Ascending aorta (tissue), 2 donors: ENCODE results near the gene ENO3. TPM values are rescaled to one million over a fixed set of nuclear protein-coding genes. Genes with fewer than 3 reads are reported as not detected.

Experiments used
- DNase-seq, 2 donors: peaks; one replicate each; pipeline ENCODE4 v3.0.0-alpha.2; 2019; ENCODE audit warnings: low spot score in 2 of 2
- H3K27ac ChIP-seq, 2 donors: fragments of 200-600 bp; sonication (generic); one replicate each; pipeline ENCODE4 v1.5.1; 2016 to 2017; ENCODE audit warnings: mild to moderate bottlenecking in 1 of 2
- H3K27me3 ChIP-seq: fragments of 200-600 bp; sonication (generic); one replicate; pipeline ENCODE4 v1.5.1; 2017
- H3K36me3 ChIP-seq, 2 donors: fragments of 200-600 bp; sonication (generic); one replicate each; pipeline ENCODE4 v1.5.1; 2016
- H3K4me1 ChIP-seq, 2 donors: fragments of 200-600 bp; sonication (generic); one replicate each; pipeline ENCODE4 v1.5.1; 2016 to 2017; ENCODE audit warnings: mild to moderate bottlenecking in 1 of 2
- H3K4me3 ChIP-seq, 2 donors: fragments of 200-600 bp; sonication (generic); one replicate each; pipeline ENCODE4 v1.5.1; 2016 to 2017; ENCODE audit warnings: mild to moderate bottlenecking in 1 of 2
- H3K9me3 ChIP-seq, 2 donors: fragments of 200-600 bp; sonication (generic); one replicate each; pipeline ENCODE4 v1.5.1; 2016
- intact Hi-C: fragments of 100-400 bp; cut with DNase I; formaldehyde crosslinking; loops from one replicate; pipeline ENCODE4 v1.15.1; 2023
- total RNA-seq: library from RNA; depleted of rRNA; stranded (reverse); fragments of >200 nt; gene quantifications from one replicate; pipeline ENCODE4 v1.1.0, GENCODE V29; 2016
- TF ChIP-seq, protein P1 (sequence below), 3 experiments: fragments of 200-600 bp in 2 of 3; fragments of 450-650 bp in 1 of 3; sonication (generic) in 2 of 3; IDR thresholded peaks; one replicate each; pipeline ENCODE4 v1.5.1; 2016 to 2019; ENCODE audit warnings: antibody characterized with exemption in 3 of 3, mild to moderate bottlenecking in 1 of 3, moderate library complexity in 1 of 3

ENO3 gene
- total RNA-seq, 1 donor from 2014 or later: not detected

DNA sequence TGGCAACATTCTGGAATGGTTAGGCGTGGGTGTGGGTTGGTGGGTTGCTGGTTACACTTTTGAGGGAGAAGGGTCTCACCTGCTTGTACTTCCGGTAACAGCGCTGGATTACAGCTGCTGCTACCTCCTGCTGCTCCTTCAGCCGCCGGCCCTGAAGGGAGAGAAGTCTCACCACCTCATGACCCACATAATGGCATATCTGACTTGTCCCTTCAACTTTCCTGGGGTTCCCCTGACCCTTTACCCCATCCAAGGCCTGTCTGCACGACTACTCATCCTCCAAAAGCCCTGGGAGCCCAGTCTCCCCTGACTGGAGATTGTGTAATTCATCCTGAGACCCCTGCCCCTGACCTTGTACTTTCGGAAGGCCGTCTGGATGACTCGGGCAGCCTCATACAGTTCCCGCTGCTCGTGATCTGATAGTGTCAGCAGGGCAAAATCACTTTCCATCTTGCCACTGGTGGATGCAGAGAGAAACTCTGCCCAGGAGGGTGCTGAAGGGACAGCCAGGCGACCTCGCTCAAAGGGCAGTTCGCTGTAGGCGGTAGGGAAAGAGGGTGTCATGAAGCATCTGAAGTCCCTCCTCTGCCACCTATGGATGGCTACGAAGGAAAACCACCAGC, 18.7 kb downstream of the ENO3 start:
- intact Hi-C loops: loop anchor here (5.0 kb wide), 1 partner anchor 827 kb away; the partner anchor contains the start of genes CYB5D2 and ZZEF1
- Histone ChIP-seq H3K4me3 (no peak overlapping the region), H3K9me3 (no peaks in the 10 kb centered on the region), H3K4me1 (peaks cover 9 to 25% of the 10 kb centered on the region in 2 donors), H3K27ac (peak overlapping the region; percentile 58 to 94), H3K27me3 (no peaks in the 10 kb centered on the region), H3K36me3 (peaks cover 22 to 42% of the 10 kb centered on the region in 2 donors)
- DNase-seq: no peak
- TF ChIP-seq, protein P1, sequence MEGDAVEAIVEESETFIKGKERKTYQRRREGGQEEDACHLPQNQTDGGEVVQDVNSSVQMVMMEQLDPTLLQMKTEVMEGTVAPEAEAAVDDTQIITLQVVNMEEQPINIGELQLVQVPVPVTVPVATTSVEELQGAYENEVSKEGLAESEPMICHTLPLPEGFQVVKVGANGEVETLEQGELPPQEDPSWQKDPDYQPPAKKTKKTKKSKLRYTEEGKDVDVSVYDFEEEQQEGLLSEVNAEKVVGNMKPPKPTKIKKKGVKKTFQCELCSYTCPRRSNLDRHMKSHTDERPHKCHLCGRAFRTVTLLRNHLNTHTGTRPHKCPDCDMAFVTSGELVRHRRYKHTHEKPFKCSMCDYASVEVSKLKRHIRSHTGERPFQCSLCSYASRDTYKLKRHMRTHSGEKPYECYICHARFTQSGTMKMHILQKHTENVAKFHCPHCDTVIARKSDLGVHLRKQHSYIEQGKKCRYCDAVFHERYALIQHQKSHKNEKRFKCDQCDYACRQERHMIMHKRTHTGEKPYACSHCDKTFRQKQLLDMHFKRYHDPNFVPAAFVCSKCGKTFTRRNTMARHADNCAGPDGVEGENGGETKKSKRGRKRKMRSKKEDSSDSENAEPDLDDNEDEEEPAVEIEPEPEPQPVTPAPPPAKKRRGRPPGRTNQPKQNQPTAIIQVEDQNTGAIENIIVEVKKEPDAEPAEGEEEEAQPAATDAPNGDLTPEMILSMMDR (IDR thresholded peaks at IDR 0.05): no peak

DNA sequence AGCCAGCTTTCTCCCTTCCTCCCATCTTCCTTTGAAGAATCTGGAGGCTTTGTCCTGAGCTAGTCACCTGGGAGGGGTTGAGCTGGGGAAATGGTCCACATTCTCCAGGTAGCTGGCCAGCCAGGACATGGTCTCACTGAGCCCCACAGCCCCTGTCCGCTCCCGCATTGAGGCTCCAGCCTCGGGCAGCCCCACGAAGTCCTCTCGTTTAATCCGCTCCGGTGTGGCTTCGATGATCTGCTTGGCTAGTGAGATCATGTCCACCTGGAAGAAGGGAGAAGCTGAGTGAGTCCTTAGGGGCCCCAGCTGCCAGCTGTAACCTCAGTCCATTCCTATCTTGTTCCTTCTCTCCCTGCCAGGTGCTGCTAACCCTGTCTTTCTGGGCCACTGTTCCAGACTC, 19.4 kb downstream of the ENO3 start:
- intact Hi-C loops: no loop called here
- DNase-seq: no peak
- Histone ChIP-seq H3K27me3 (no peaks in the 10 kb centered on the region), H3K9me3 (no peaks in the 10 kb centered on the region), H3K27ac (peak overlapping the region; percentile 58 to 94), H3K36me3 (peaks cover 22 to 43% of the 10 kb centered on the region in 2 donors), H3K4me1 (peaks cover 9 to 25% of the 10 kb centered on the region in 2 donors), H3K4me3 (no peak overlapping the region)
- TF ChIP-seq, protein P1 (IDR thresholded peaks at IDR 0.05): no peak

DNA sequence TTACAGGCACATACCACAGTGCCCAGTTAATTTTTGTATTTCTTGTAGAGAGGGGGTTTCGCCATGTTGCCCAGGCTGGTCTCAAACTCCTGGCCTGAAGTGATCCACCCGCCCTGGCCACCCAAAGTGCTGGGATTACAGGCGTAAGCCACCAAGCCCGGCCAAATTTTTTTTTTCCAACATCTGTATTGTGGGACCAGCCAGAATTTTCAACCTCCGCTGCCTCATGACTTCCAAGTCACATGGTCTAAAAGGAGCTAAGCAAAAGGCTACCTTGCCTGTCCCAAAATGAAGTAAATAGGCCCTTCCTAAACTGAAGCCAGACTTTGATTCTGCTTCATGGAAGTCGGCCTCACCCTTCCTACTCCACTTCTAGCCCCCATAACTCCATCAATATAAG, 20.9 kb downstream of the ENO3 start:
- intact Hi-C loops: no loop called here
- H3K36me3 ChIP-seq: peaks cover 29 to 57% of the 10 kb centered on the region in 2 donors
- peak overlapping the region in 1 of 2 donors; percentile 16 for H3K27ac ChIP-seq
- no peaks in the 10 kb centered on the region for H3K27me3 ChIP-seq
- TF ChIP-seq, protein P1 (IDR thresholded peaks at IDR 0.05): no peak
- no peaks in the 10 kb centered on the region for H3K9me3 ChIP-seq
- DNase-seq: no peak
- peaks cover 9 to 16% of the 10 kb centered on the region in 2 donors for H3K4me1 ChIP-seq
- no peak overlapping the region for H3K4me3 ChIP-seq

DNA sequence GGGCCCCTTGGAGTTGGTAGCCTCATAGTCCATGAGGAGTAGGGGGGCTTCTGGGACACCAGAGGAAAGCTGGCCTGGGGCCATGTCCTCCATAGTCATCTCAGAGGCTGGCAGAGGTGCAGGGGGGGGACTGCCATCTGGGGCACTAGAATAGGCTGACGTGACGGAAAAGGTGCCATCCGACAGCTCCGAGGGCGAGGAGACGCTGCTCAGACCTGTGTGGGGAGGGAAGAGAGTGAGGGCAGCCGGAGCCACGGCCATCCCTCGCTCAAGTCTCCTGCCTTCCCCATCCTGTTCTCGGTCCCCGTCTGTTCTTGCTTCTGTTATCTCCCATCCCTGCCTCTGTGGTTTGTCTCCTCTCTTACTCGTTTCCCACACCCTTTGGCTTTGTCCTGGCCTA, 21.4 kb downstream of the ENO3 start:
- peak overlapping the region in 1 of 2 donors; percentile 16 for H3K27ac ChIP-seq
- DNase-seq: no peak

GRCh38 chr17:4972752-4973151, 21.8 kb downstream of the ENO3 start:
- Histone ChIP-seq H3K27me3 (no peaks in the 10 kb centered on the region), H3K9me3 (no peaks in the 10 kb centered on the region), H3K4me1 (peaks cover 9 to 16% of the 10 kb centered on the region in 2 donors), H3K4me3 (no peak overlapping the region), H3K36me3 (peaks cover 38 to 66% of the 10 kb centered on the region in 2 donors), H3K27ac (peak overlapping the region in 1 of 2 donors; percentile 47)
- no peak for DNase-seq
- intact Hi-C loops: no loop called here
- TF ChIP-seq, protein P1 (IDR thresholded peaks at IDR 0.05): no peak

More for the DNA sequence above, 21.4 kb downstream of the ENO3 start:
- intact Hi-C loops: no loop called here
- H3K4me3 ChIP-seq: no peak overlapping the region
- H3K9me3 ChIP-seq: no peaks in the 10 kb centered on the region
- peaks cover 9 to 16% of the 10 kb centered on the region in 2 donors for H3K4me1 ChIP-seq
- no peaks in the 10 kb centered on the region for H3K27me3 ChIP-seq
- H3K36me3 ChIP-seq: peaks cover 34 to 62% of the 10 kb centered on the region in 2 donors
- TF ChIP-seq, protein P1 (IDR thresholded peaks at IDR 0.05): no peak
